ENCODE results near the gene TRAPPC3L.

- no peak for TF ChIP-seq EZH2 (IDR thresholded peaks at IDR 0.05)
- TF ChIP-seq POLR2AphosphoS5 (IDR thresholded peaks at IDR 0.05; ENCODE audit: borderline replicate concordance, low read depth, low read length), result no peak
- no peak for TF ChIP-seq FOXP2 (optimal IDR thresholded peaks at IDR 0.05; ENCODE audit: control extremely low read depth, extremely low read length, insufficient read depth)
Measured at GRCh38 chr6:116500969-116501433, 44.5 kb downstream of the TRAPPC3L start.

All from SK-N-MC (cell line).